Tibial nerve (tissue), 4 donors: ENCODE measurements around the gene RALGDS. TPM values are rescaled to one million over a fixed set of nuclear protein-coding genes. Genes with fewer than 3 reads are reported as not detected.
"Not testable (repeated sequence)": the region's sequence is repeated elsewhere in the genome, so short reads cannot be mapped to it uniquely, and the experiment has no call there.

Source experiments
- DNase-seq, 2 donors: peaks; one replicate each; pipeline ENCODE4 v3.0.0-alpha.2; 2019; ENCODE audit warnings: low spot score in 2 of 2
- H3K27ac ChIP-seq, 4 donors: fragments of 200-600 bp; sonication (generic) in 3 of 4; one replicate each; pipeline ENCODE4 v1.5.1; 2017 to 2019; ENCODE audit warnings: mild to moderate bottlenecking in 1 of 4
- H3K27me3 ChIP-seq, 2 donors: fragments of 200-600 bp; sonication (generic) in 1 of 2; one replicate each; pipeline versions ENCODE4 v1.5.1 to v1.6.0; 2017 to 2019
- H3K36me3 ChIP-seq, 3 donors: fragments of 200-600 bp; sonication (generic); one replicate each; pipeline ENCODE4 v1.5.1; 2018 to 2019
- H3K4me1 ChIP-seq, 4 donors: fragments of 200-600 bp; sonication (generic) in 3 of 4; one replicate each; pipeline ENCODE4 v1.5.1; 2017 to 2019
- H3K4me3 ChIP-seq, 4 donors: fragments of 200-600 bp; sonication (generic) in 3 of 4; one replicate each; pipeline ENCODE4 v1.5.1; 2017 to 2019; ENCODE audit warnings: mild to moderate bottlenecking in 1 of 4, moderate library complexity in 1 of 4
- H3K9me3 ChIP-seq, 4 donors: fragments of 200-600 bp; sonication (generic) in 3 of 4; one replicate each; pipeline ENCODE4 v1.5.1; 2017 to 2019
- EP300 ChIP-seq, 2 donors: sonication (generic); formaldehyde crosslinking; IDR thresholded peaks; one replicate each; pipeline ENCODE4 v1.6.1; 2017; ENCODE audit warnings: antibody characterized with exemption in 2 of 2, mild to moderate bottlenecking in 1 of 2
- POLR2A ChIP-seq, 2 donors: fragments of 450-650 bp; IDR thresholded peaks; one replicate each; pipeline ENCODE4 v1.6.1; 2017; ENCODE audit warnings: antibody characterized with exemption in 2 of 2, mild to moderate bottlenecking in 2 of 2, moderate library complexity in 2 of 2
- WGBS, 2 donors: methylation state at CpG; one replicate each; pipeline ENCODE4 v1.1.5; 2018; 5-methylcytosine and 5-hydroxymethylcytosine counted together
- total RNA-seq, 4 donors: library from RNA; depleted of rRNA; stranded (reverse); fragments of >200 nt; gene quantifications; one replicate each; pipeline ENCODE4 v1.1.0, GENCODE V29; 2016
- TF ChIP-seq, protein P1 (sequence below), 5 experiments: fragments of 200-600 bp in 3 of 5; fragments of 450-650 bp in 2 of 5; sonication (generic) in 3 of 5; IDR thresholded peaks; one replicate each; pipeline ENCODE4 v1.5.1; 2016 to 2019; ENCODE audit warnings: antibody characterized with exemption in 5 of 5, mild to moderate bottlenecking in 3 of 5, moderate library complexity in 2 of 5

Gene RALGDS
- total RNA-seq, 4 donors from 2014 or later, result 34.5 to 60.0 (median 48.7) TPM

DNA sequence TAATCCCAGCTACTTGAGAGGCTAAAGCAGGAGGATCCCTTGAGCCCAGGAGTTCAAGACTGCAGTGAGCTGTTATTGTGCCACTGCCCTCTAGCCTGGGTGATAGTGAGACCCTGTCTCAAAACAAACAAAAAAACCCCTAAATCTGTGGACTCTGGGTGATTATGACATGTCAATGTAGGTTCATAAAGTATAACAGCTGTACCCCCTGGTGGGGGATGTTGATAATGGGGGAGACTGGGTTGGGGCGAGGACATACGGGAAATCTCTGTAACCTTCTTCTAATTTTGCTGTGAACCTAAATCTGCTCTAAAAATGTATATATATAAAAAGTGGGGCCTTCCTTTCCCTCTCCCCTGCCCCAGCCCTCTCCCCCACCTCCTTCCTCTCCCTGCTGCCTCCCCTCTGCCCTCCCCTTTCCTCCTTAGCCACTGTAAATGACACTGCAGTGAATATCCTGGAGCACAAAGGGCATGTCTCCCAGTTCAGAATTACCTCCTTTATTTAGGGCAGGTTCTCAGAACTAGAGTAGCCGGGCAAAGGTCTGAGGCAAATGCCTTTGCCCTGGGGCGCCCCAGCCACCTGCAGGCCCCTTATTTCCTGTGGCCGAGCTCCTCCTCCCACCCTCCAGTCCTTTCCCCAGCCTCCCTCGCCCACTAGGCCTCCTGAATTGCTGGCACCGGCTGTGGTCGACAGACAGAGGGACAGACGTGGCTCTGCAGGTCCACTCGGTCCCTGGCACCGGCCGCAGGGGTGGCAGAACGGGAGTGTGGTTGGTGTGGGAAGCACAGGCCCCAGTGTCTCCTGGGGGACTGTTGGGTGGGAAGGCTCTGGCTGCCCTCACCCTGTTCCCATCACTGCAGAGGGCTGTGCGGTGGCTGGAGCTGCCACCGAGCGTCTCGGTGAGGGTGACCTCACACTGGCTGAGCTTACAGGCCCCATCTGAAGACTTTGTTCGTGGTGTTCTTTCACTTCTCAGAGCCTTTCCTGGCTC, 40.0 kb downstream of the RALGDS start:
- WGBS, 2 donors, result 66 to 67% methylated on average over 6 to 10 of the region's 18 CpGs
- H3K27me3 ChIP-seq, H3K27ac ChIP-seq, H3K4me3 ChIP-seq, H3K4me1 ChIP-seq, DNase-seq, H3K9me3 ChIP-seq, H3K36me3 ChIP-seq: not testable (repeated sequence)

DNA sequence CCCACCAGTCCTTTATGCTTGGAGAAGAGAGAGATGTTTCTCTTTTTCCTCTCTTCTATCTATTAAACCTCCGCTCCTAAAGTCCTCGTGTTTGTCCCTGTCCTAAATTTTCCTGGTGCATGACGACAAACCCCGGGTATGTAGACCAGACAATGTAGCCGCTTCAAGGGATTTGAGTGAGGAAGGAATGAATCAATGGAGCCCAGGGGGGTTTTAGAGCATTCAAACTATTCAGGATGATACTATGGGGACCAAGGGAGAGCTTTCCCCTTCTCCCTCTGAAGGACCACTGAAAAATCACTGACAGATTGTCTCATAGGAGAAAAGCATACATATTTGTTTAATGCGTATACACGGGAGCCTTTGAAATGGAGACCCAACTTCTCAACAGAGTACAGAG, 40.9 kb downstream of the RALGDS start:
- no peaks in the 10 kb centered on the region for H3K27me3 ChIP-seq
- no peak overlapping the region for H3K27ac ChIP-seq
- no peak for TF ChIP-seq EP300 (IDR thresholded peaks at IDR 0.05)
- TF ChIP-seq, protein P1, sequence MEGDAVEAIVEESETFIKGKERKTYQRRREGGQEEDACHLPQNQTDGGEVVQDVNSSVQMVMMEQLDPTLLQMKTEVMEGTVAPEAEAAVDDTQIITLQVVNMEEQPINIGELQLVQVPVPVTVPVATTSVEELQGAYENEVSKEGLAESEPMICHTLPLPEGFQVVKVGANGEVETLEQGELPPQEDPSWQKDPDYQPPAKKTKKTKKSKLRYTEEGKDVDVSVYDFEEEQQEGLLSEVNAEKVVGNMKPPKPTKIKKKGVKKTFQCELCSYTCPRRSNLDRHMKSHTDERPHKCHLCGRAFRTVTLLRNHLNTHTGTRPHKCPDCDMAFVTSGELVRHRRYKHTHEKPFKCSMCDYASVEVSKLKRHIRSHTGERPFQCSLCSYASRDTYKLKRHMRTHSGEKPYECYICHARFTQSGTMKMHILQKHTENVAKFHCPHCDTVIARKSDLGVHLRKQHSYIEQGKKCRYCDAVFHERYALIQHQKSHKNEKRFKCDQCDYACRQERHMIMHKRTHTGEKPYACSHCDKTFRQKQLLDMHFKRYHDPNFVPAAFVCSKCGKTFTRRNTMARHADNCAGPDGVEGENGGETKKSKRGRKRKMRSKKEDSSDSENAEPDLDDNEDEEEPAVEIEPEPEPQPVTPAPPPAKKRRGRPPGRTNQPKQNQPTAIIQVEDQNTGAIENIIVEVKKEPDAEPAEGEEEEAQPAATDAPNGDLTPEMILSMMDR (IDR thresholded peaks at IDR 0.05), result no peak
- WGBS, 2 donors, result 61 to 67% methylated on average over 7 of the region's 7 CpGs
- no peak overlapping the region for H3K4me3 ChIP-seq
- no peaks in the 10 kb centered on the region for H3K9me3 ChIP-seq
- H3K4me1 ChIP-seq, result no peaks in the 10 kb centered on the region
- H3K36me3 ChIP-seq, result no peaks in the 10 kb centered on the region
- no peak for DNase-seq

DNA sequence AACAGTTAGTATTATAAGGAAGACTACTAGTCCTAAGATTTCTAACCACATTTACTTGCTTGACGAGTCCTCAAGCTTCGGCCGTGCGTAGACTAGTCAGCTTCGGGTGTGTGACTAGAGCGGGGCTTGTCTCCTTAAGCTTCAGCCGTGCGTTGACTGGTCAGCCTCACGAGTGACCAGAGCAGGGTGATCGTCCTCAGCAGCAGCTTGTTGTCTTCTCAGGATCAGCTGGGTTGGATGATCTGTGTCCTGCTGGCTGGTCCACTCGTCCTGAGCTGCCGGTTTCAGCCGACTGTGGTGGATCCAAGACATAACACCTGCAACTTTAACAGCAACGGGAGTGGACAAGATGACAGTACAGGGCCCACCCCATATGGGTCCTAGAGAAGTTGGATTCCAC, 42.6 kb downstream of the RALGDS start:
- Histone ChIP-seq H3K36me3 (no peaks in the 10 kb centered on the region), H3K27me3 (no peaks in the 10 kb centered on the region), H3K4me3 (no peak overlapping the region), H3K9me3 (no peaks in the 10 kb centered on the region), H3K27ac (no peak overlapping the region), H3K4me1 (no peaks in the 10 kb centered on the region)
- no peak for DNase-seq
- TF ChIP-seq EP300 (IDR thresholded peaks at IDR 0.05) (no peak), POLR2A (IDR thresholded peaks at IDR 0.05) (no peak)
- TF ChIP-seq, protein P1 (IDR thresholded peaks at IDR 0.05), result no peak
- 87 to 95% methylated on average over 10 to 14 of the region's 14 CpGs for WGBS, 2 donors

DNA sequence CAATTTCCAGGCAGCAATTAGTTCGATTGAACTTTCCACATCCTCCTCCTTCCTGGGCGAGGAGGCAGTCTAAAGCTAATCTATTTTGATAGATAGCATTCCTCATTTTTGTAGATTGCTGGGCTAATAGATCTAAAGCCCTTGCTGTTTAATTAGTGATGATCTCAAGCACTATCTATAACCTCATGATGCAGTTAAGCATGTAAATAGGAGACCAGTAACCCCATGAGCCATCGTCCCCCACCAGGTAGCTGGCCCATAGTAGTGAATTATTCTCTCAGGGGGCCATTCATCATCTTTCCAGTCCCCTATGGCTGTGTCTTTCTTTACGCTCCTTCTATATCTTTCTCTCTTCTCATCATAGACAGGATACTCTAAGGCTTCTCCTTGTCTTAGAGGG, 44.3 kb downstream of the RALGDS start:
- TF ChIP-seq, protein P1 (IDR thresholded peaks at IDR 0.05), result no peak
- Histone ChIP-seq H3K4me1 (no peaks in the 10 kb centered on the region), H3K9me3 (no peaks in the 10 kb centered on the region), H3K27me3 (no peaks in the 10 kb centered on the region), H3K4me3 (no peak overlapping the region), H3K27ac (no peak overlapping the region), H3K36me3 (no peaks in the 10 kb centered on the region)
- no peak for DNase-seq
- WGBS, 2 donors, result 86 to 89% methylated on average over 4 of the region's 4 CpGs

DNA sequence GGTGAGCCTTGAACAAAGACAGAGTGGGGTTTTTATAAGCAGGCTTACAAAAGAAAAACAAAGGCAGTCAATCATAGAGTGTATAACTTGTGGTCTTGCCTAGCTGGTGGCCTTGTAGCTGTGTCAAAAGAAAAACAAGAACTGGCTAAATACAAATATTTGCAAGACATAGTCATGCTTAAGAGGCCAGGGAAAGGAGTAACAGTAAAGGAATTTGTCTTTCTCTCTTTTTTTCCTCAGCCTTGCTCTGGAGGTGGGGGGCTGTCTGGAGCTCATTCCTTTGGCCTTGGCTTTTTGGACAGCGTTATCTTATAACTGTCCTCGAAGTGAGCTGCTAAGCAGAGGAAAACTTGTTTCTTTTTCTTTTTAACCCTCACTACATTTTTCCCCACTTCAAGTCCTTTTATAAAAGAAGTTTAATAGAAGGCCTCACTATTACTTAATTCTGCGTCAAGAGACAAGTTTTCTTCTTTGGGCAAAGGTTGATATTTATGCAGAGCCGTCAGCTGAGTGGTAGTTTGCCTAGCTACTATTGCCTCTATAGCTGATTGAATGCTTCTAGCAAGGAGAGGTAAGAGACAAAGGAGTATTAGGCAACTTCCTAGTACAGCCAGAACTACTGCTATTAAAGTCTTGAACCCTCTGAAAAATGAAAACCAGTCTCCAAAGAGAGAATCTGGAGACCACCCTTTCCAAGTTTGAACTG, 45.0 kb downstream of the RALGDS start:
- WGBS, 2 donors, result 59 to 62% methylated on average over 4 of the region's 4 CpGs

More for the DNA sequence above, 45.0 kb downstream of the RALGDS start:
- Histone ChIP-seq H3K4me1 (no peaks in the 10 kb centered on the region), H3K9me3 (no peaks in the 10 kb centered on the region), H3K27ac (no peak overlapping the region), H3K36me3 (no peaks in the 10 kb centered on the region), H3K4me3 (no peak overlapping the region), H3K27me3 (no peaks in the 10 kb centered on the region)
- TF ChIP-seq, protein P1 (IDR thresholded peaks at IDR 0.05), result no peak
- TF ChIP-seq EP300 (IDR thresholded peaks at IDR 0.05) (no peak), POLR2A (IDR thresholded peaks at IDR 0.05) (no peak)
- DNase-seq, result no peak
